ENCODE data around the gene IGFLR1. TPM values are rescaled to one million over a fixed set of nuclear protein-coding genes. Genes with fewer than 3 reads are reported as not detected.

IGFLR1 gene
- total RNA-seq, 1 experiment from 2014 or later: 1.6 TPM

- no peak for DNase-seq (ENCODE audit: extremely low read depth, low read depth)
Observed at GRCh38 chr19:35757231-35757748, 15.0 kb upstream of the IGFLR1 start.

GRCh38 chr19:35756377-35757230, 14.4 kb upstream of the IGFLR1 start, which contains the start of gene HSPB6:
HSPB6 (minus strand) TSS chr19:35757029; CDS start chr19:35757008, 21 bp downstream.
- no peak for DNase-seq (ENCODE audit: extremely low read depth, low read depth)

- DNase-seq (ENCODE audit: extremely low read depth, low read depth): peak; percentile 42
Observed at GRCh38 chr19:35755550-35756376, 13.5 kb upstream of the IGFLR1 start.

GRCh38 chr19:35755131-35755549, 12.9 kb upstream of the IGFLR1 start:
- DNase-seq (ENCODE audit: extremely low read depth, low read depth): no peak

- no peak for DNase-seq (ENCODE audit: extremely low read depth, low read depth)
Observed at GRCh38 chr19:35754370-35755130, 12.3 kb upstream of the IGFLR1 start.

- no peak for DNase-seq (ENCODE audit: extremely low read depth, low read depth)
Observed at GRCh38 chr19:35753634-35754369, 11.6 kb upstream of the IGFLR1 start.

GRCh38 chr19:35752746-35753350, 10.6 kb upstream of the IGFLR1 start:
- no peak for DNase-seq (ENCODE audit: extremely low read depth, low read depth)

GRCh38 chr19:35751839-35752745, 9.8 kb upstream of the IGFLR1 start:
- DNase-seq (ENCODE audit: extremely low read depth, low read depth): no peak

GRCh38 chr19:35750167-35750566, 7.9 kb upstream of the IGFLR1 start:
- DNase-seq (ENCODE audit: extremely low read depth, low read depth): no peak

GRCh38 chr19:35748106-35749020, 6.1 kb upstream of the IGFLR1 start, which contains the start of gene LIN37:
LIN37 (plus strand) TSS chr19:35748576; CDS start chr19:35748725, 149 bp downstream.
- peak; percentile 100 for DNase-seq (ENCODE audit: extremely low read depth, low read depth)

GRCh38 chr19:35746531-35746930, 4.3 kb upstream of the IGFLR1 start:
- DNase-seq (ENCODE audit: extremely low read depth, low read depth): no peak

- no peak for DNase-seq (ENCODE audit: extremely low read depth, low read depth)
Observed at GRCh38 chr19:35746087-35746462, 3.8 kb upstream of the IGFLR1 start.

- DNase-seq (ENCODE audit: extremely low read depth, low read depth): peak; percentile 99
Observed at GRCh38 chr19:35745328-35746086, 3.3 kb upstream of the IGFLR1 start, which contains the start of the genes PSENEN and U2AF1L4. PSENEN (plus strand) TSS chr19:35745651; CDS start chr19:35745931, 280 bp downstream. U2AF1L4 (minus strand) TSS chr19:35745418; CDS start chr19:35745391, 27 bp downstream.

GRCh38 chr19:35744430-35745327, 2.4 kb upstream of the IGFLR1 start:
- peak; percentile 96 for DNase-seq (ENCODE audit: extremely low read depth, low read depth)

Measured in NCI-H460 (cell line).